Measurements from ENCODE around the gene MAP2K6. TPM values are rescaled to one million over a fixed set of nuclear protein-coding genes. Genes with fewer than 3 reads are reported as not detected.

The MAP2K6 gene
- 0.37 and 1.8 TPM in 2 replicates for total RNA-seq

DNA sequence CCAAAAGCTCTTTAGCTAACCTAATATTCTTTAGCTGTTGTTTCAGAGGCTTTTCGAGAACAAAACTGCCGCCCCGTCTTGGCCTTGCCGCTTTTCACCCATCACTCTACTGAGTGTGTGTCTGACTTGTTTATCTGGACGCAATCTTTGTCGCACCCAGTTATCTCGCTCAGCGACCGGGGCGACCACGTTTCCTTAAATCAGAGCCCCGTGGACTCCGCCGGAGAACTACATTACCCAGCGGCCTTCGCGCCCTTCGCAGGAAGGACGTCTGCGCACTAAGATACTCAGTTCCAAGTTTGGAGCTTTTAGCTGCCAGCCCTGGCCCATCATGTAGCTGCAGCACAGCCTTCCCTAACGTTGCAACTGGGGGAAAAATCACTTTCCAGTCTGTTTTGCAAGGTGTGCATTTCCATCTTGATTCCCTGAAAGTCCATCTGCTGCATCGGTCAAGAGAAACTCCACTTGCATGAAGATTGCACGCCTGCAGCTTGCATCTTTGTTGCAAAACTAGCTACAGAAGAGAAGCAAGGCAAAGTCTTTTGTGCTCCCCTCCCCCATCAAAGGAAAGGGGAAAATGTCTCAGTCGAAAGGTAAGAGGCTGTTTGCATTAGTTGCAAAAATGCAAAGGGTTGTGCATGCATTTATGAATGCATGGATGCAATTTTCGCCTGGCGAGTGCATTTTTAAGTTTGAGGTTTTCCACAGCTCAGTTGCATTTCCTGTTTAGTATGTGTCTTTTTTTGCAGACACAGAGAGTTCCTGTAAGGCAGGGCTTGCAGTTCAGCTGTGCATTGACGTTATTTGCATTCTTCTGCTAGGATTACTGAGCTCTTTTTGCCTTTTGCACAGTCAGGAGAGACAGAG is at the start of gene MAP2K6:
MAP2K6 (plus strand) TSS at position 290 of the 867 bp plus-strand sequence; CDS start at position 578, 288 bp downstream.

Other genes starting within 250 kb of the MAP2K6 start
- 0.69 and 1.8 TPM in 2 replicates for gene ABCA10, start 185.9 kb upstream of the MAP2K6 start, total RNA-seq
- 9.1 and 14.0 TPM in 2 replicates for gene ABCA5, start 87.6 kb upstream of the MAP2K6 start, total RNA-seq

Measured in smooth muscle cell of the umbilical artery (primary cell).